Endothelial cell of umbilical vein (primary cell): Measurements from ENCODE around the gene MIEF1. TPM values are rescaled to one million over a fixed set of nuclear protein-coding genes. Genes with fewer than 3 reads are reported as not detected.

Experiments used
- BruUV-seq: library from RNA; stranded (reverse); fragments of 400-500 nt; replicated peaks from 2 replicates; lab custom pipeline; 2021; lab: Mats Ljungman, UMichigan
- CTCF ChIA-PET: fragments of 300-600, 350-600 bp; sonication (Branson Sonifier 250); formaldehyde crosslinking; loops from one replicate; lab custom pipeline; 2021; ENCODE audit warnings: antibody characterized with exemption, inconsistent platforms; lab: Charles Lee
- POLR2A ChIA-PET: fragments of 300-600, 350-600 bp; sonication (Branson Sonifier 250); formaldehyde crosslinking; loops from one replicate; lab custom pipeline; 2021; ENCODE audit warnings: antibody characterized with exemption, inconsistent platforms; lab: Charles Lee
- DNase-seq: peaks from one replicate; pipeline ENCODE4 v3.0.0-alpha.2; 2011; ENCODE audit warnings: low read depth, low spot score
- FAIRE-seq: peaks from 2 replicates; lab custom pipeline; 2011; peaks lifted over from hg19 to GRCh38; lab: Jason Lieb, UNC
- H2AFZ ChIP-seq: 2 replicates; pipeline ENCODE4 v1.6.0; 2012; ENCODE audit warnings: low read depth, low read length, control low read depth, inconsistent platforms
- H3K27ac ChIP-seq: 2 replicates; pipeline ENCODE4 v1.5.1; 2011; ENCODE audit warnings: low read depth, mild to moderate bottlenecking, control low read depth, low read length, moderate library complexity; ENCODE audit not compliant: insufficient read depth
- H3K27me3 ChIP-seq, 2 experiments: 2 replicates each; pipeline versions ENCODE4 v1.6.0 to v1.6.1; 2011; ENCODE audit warnings: low read length in 2 of 2, mixed read lengths in 1 of 2; ENCODE audit not compliant: control insufficient read depth in 2 of 2, insufficient read depth in 2 of 2
- H3K36me3 ChIP-seq, 2 experiments: 2 replicates in 1 of 2; 3 replicates in 1 of 2; pipeline ENCODE4 v1.5.1; 2011; ENCODE audit warnings: low read length in 2 of 2, mild to moderate bottlenecking in 1 of 2, moderate library complexity in 1 of 2; ENCODE audit not compliant: control insufficient read depth in 2 of 2, insufficient read depth in 2 of 2; ENCODE audit errors: extremely low read depth in 1 of 2
- H3K4me1 ChIP-seq: 3 replicates; pipeline ENCODE4 v1.5.1; 2011; ENCODE audit warnings: mild to moderate bottlenecking, low read length; ENCODE audit not compliant: control insufficient read depth, insufficient read depth; ENCODE audit errors: extremely low read depth
- H3K4me2 ChIP-seq: 2 replicates; pipeline ENCODE4 v1.6.1; 2011; ENCODE audit warnings: low read length, control low read depth, mixed read lengths; ENCODE audit not compliant: insufficient read depth
- H3K4me3 ChIP-seq, 3 experiments: fragments of 200-600 bp in 1 of 3; sonication (generic), shearing (Covaris generic) in 1 of 3; replicated peaks in 1 of 3; 2 replicates each; pipeline ENCODE4 v1.5.1; 2011 to 2016; ENCODE audit warnings: control low read depth in 3 of 3, low read length in 3 of 3, mild to moderate bottlenecking in 2 of 3, inconsistent platforms in 1 of 3, low read depth in 1 of 3, moderate library complexity in 1 of 3; ENCODE audit not compliant: insufficient read depth in 1 of 3
- H3K79me2 ChIP-seq: 2 replicates; pipeline ENCODE4 v1.6.0; 2012; ENCODE audit warnings: low read length, inconsistent platforms; ENCODE audit not compliant: control insufficient read depth, insufficient read depth
- H3K9ac ChIP-seq: replicated peaks from 2 replicates; pipeline ENCODE3; 2011; ENCODE audit warnings: low read length, control low read depth; ENCODE audit not compliant: insufficient read depth; ENCODE audit errors: extremely low read depth
- H3K9me1 ChIP-seq: replicated peaks from 3 replicates; pipeline ENCODE4 v1.6.0; 2011; ENCODE audit warnings: mild to moderate bottlenecking, low read length; ENCODE audit not compliant: control insufficient read depth, insufficient read depth; ENCODE audit errors: extremely low read depth
- H3K9me3 ChIP-seq: replicated peaks from 2 replicates; pipeline ENCODE4 v1.5.1; 2012; ENCODE audit warnings: low read length, inconsistent platforms; ENCODE audit not compliant: control insufficient read depth, insufficient read depth
- H4K20me1 ChIP-seq: replicated peaks from 2 replicates; pipeline ENCODE3; 2011; ENCODE audit warnings: mild to moderate bottlenecking, low read length; ENCODE audit not compliant: control insufficient read depth, insufficient read depth; ENCODE audit errors: extremely low read depth
- CTCF ChIP-seq, 2 donors: IDR thresholded peaks; 1 replicate in 1 of 2; 2 replicates in 1 of 2; pipeline ENCODE4 v1.5.1; 2011; ENCODE audit warnings: low read length in 2 of 2, mild to moderate bottlenecking in 2 of 2, moderate library complexity in 2 of 2, control low read depth in 1 of 2, inconsistent platforms in 1 of 2, low read depth in 1 of 2; ENCODE audit not compliant: insufficient read depth in 1 of 2; ENCODE audit errors: extremely low read depth in 1 of 2
- EZH2 ChIP-seq: IDR thresholded peaks from 2 replicates; pipeline ENCODE4 v1.6.1; 2012; ENCODE audit warnings: borderline replicate concordance, low read depth, mild to moderate bottlenecking, moderate library complexity, low read length, inconsistent platforms; ENCODE audit not compliant: severe bottlenecking
- FOS ChIP-seq: IDR thresholded peaks from 2 replicates; pipeline ENCODE4 v1.6.1; 2011; ENCODE audit warnings: mild to moderate bottlenecking, low read length, moderate library complexity, borderline replicate concordance; ENCODE audit not compliant: insufficient read depth
- GATA2 ChIP-seq: IDR thresholded peaks from 2 replicates; pipeline ENCODE4 v1.7.0; 2011; ENCODE audit warnings: low read depth, mild to moderate bottlenecking, moderate library complexity, mixed read lengths, low read length; ENCODE audit not compliant: insufficient read length, insufficient read depth
- JUN ChIP-seq: IDR thresholded peaks from 2 replicates; pipeline ENCODE4 v1.6.1; 2011; ENCODE audit warnings: borderline replicate concordance, low read depth; ENCODE audit not compliant: insufficient read length, insufficient read depth
- MAX ChIP-seq: IDR thresholded peaks from 2 replicates; pipeline ENCODE4 v1.6.1; 2011; ENCODE audit not compliant: insufficient read depth, insufficient read length
- MYC ChIP-seq: IDR thresholded peaks from one replicate; pipeline ENCODE4 v1.6.1; 2011; ENCODE audit warnings: mild to moderate bottlenecking, low read depth, low read length
- POLR2A ChIP-seq: IDR thresholded peaks from 2 replicates; pipeline ENCODE4 v1.6.1; 2012; ENCODE audit warnings: low read depth, mild to moderate bottlenecking, control low read depth, low read length
- POLR2AphosphoS5 ChIP-seq: IDR thresholded peaks from 2 replicates; pipeline ENCODE4 v1.6.1; 2012; ENCODE audit warnings: low read depth, mild to moderate bottlenecking, control low read depth, low read length, moderate library complexity; ENCODE audit not compliant: insufficient read depth
- dilution Hi-C: fragments of 300-500 bp; cut with MboI; formaldehyde crosslinking; loops from one replicate; pipeline ENCODE4 v1.15.0; 2019; ENCODE audit warnings: low sequenced_read_pairs; ENCODE audit not compliant: extremely low pct_ligation_motif_present
- intact Hi-C: fragments of 100-400 bp; cut with micrococcal nuclease; formaldehyde crosslinking; loops from one replicate; pipeline ENCODE4 v1.10.0; 2022
- polyA plus RNA-seq, 4 experiments: library from polyadenylated mRNA; depleted of rRNA in 3 of 4; stranded (reverse) in 3 of 4; unstranded in 1 of 4; fragments of >200 nt; gene quantifications; 2 replicates each; pipeline versions ENCODE4 v1.2.1 to v1.2.3, GENCODE V29; 2011 to 2012; ENCODE audit warnings: missing spikeins in 1 of 4
- total RNA-seq: library from RNA; stranded (reverse); gene quantifications from 2 replicates; pipeline ENCODE4 v1.2.3, GENCODE V29; 2021

The MIEF1 gene
- total and polyA plus RNA-seq, 2 donors (not counting 3 experiments of a cell fraction or from before 2014, with no cell fraction given) = 14.2 to 31.1 TPM

DNA sequence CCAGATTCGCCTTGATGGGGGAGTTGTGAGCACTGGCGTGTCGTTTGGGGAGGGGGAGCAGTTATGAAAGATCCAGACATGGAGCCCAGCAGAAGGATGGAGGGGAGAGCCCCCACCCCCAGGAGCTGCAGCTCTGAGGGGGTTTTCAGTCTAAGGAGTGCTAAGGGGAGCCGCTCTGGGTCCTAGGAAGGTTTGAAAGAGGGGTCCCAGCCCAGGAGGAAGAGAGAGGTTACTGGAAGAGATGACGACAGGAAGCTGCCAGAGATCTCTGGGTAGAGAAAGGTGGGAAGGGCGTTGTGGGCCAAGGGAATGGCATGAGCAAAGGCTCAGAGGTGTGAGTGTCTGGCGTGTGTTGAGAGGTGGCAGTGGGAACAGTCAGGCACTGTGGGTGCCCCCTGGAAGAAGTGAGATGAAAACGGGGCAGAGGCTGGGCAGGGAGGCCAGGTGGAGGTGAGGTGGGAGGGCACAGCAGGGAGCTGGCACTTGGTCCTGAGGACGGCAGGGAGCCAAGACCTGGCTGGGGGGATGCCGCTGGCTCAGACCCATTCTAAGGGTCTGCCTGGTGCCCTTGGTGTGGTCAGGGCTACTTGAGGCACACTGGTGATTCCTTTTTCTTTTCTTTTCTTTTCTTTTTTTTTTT lies 43.5 kb upstream of the MIEF1 start:
- Histone ChIP-seq H3K36me3 (no peaks in the 10 kb centered on the region), H3K4me3 (no peak overlapping the region), H3K9me1 (no peaks in the 10 kb centered on the region), H3K9me3 (no peaks in the 10 kb centered on the region), H3K4me1 (no peaks in the 10 kb centered on the region), H4K20me1 (no peaks in the 10 kb centered on the region), H3K9ac (no peak overlapping the region), H3K27me3 (peaks cover 26 to 28% of the 10 kb centered on the region in 2 experiments), H3K27ac (no peak overlapping the region), H2AFZ (no peak overlapping the region), H3K4me2 (no peak overlapping the region), H3K79me2 (no peaks in the 10 kb centered on the region)
- CTCF ChIA-PET = interaction anchor here (1.6 kb wide), 1 partner anchor 9 kb away, joined by 3 read pairs; no protein-coding TSS in a partner anchor
- intact Hi-C loops = no loop called here
- DNase-seq (no peak), FAIRE-seq (no peak)
- BruUV-seq = no TSS peak
- TF ChIP-seq POLR2A (no peak), GATA2 (no peak), POLR2AphosphoS5 (no peak), JUN (no peak), CTCF (IDR thresholded peaks at IDR 0.05; ENCODE audit: extremely low read depth in 1 of 2, insufficient read depth in 1 of 2, low read depth in 1 of 2, low read length in 2 of 2) (no peak), MYC (no peak), MAX (no peak), EZH2 (no peak), FOS (no peak)
- POLR2A ChIA-PET = no interaction called here
- dilution Hi-C loops = no loop called here
